HL-60 (cell line): Measurements from ENCODE around the gene FAM83F.

Experiments
- DNase-seq, 2 experiments: peaks; one replicate each; pipeline ENCODE4 v3.0.0-alpha.2; 2010 to 2020; ENCODE audit warnings: low read depth in 1 of 2, low spot score in 1 of 2
- H3K27ac ChIP-seq: fragments of 250-450 bp; sonication (Bioruptor Pico); replicated peaks from 2 replicates; pipeline ENCODE4 v1.5.1; 2020; ENCODE audit warnings: mild to moderate bottlenecking, moderate library complexity
- H3K27me3 ChIP-seq: fragments of 250-450 bp; sonication (Bioruptor Pico); 2 replicates; pipeline ENCODE4 v1.5.1; 2021; ENCODE audit warnings: mild to moderate bottlenecking, moderate library complexity; ENCODE audit not compliant: insufficient read depth, poor library complexity, severe bottlenecking
- H3K4me3 ChIP-seq: replicated peaks from 2 replicates; pipeline ENCODE4 v1.5.1; 2011; ENCODE audit warnings: mild to moderate bottlenecking, control low read depth, low read length; ENCODE audit not compliant: insufficient read depth
- CTCF ChIP-seq: IDR thresholded peaks from one replicate; pipeline ENCODE4 v1.5.1; 2011; ENCODE audit warnings: low read length, control low read depth, inconsistent platforms; ENCODE audit not compliant: insufficient read depth
- GABPA ChIP-seq: IDR thresholded peaks from 2 replicates; pipeline ENCODE4 v1.6.1; 2012; ENCODE audit warnings: low read depth
- POLR2AphosphoS5 ChIP-seq: IDR thresholded peaks from 2 replicates; pipeline ENCODE4 v1.6.1; 2012; ENCODE audit warnings: low read depth
- REST ChIP-seq: IDR thresholded peaks from 2 replicates; pipeline ENCODE4 v1.6.1; 2012; ENCODE audit warnings: low read depth; ENCODE audit not compliant: insufficient replicate concordance
- SPI1 ChIP-seq: IDR thresholded peaks from 2 replicates; pipeline ENCODE4 v1.6.1; 2012; ENCODE audit warnings: low read depth, mild to moderate bottlenecking, borderline replicate concordance

Gene FAM83F

GRCh38 chr22:40025856-40026255 lies 31.1 kb downstream of the FAM83F start:
- no peak for DNase-seq

GRCh38 chr22:40026641-40027040 lies 31.9 kb downstream of the FAM83F start:
- DNase-seq = no peak
- Histone ChIP-seq H3K4me3 (no peak overlapping the region), H3K27ac (no peak overlapping the region), H3K27me3 (no peaks in the 10 kb centered on the region)
- TF ChIP-seq GABPA (no peak), POLR2AphosphoS5 (no peak), REST (no peak), SPI1 (no peak), CTCF (no peak)

More at GRCh38 chr22:40025856-40026255, 31.1 kb downstream of the FAM83F start:
- Histone ChIP-seq H3K27me3 (no peaks in the 10 kb centered on the region), H3K4me3 (no peak overlapping the region), H3K27ac (no peak overlapping the region)
- no peak for TF ChIP-seq CTCF

GRCh38 chr22:40027191-40028097 lies 32.7 kb downstream of the FAM83F start:
- H3K27me3 ChIP-seq = no peaks in the 10 kb centered on the region
- TF ChIP-seq GABPA = no peak
- no peak for TF ChIP-seq CTCF
- TF ChIP-seq POLR2AphosphoS5 = no peak
- TF ChIP-seq SPI1 = no peak
- no peak for TF ChIP-seq REST
- H3K27ac ChIP-seq = no peak overlapping the region
- no peak overlapping the region for H3K4me3 ChIP-seq
- no peak for DNase-seq

- Histone ChIP-seq H3K4me3 (no peak overlapping the region), H3K27me3 (no peaks in the 10 kb centered on the region), H3K27ac (no peak overlapping the region)
- TF ChIP-seq GABPA = no peak
- TF ChIP-seq SPI1 = no peak
- no peak for TF ChIP-seq CTCF
- TF ChIP-seq POLR2AphosphoS5 = no peak
- no peak for TF ChIP-seq REST
- no peak for DNase-seq
Observed at GRCh38 chr22:40028098-40028425, 33.3 kb downstream of the FAM83F start.
